ENCODE data around the gene MT1G. TPM values are rescaled to one million over a fixed set of nuclear protein-coding genes. Genes with fewer than 3 reads are reported as not detected.

Gene MT1G
- total RNA-seq, 1 experiment from 2014 or later, result 23.4 TPM

DNA sequence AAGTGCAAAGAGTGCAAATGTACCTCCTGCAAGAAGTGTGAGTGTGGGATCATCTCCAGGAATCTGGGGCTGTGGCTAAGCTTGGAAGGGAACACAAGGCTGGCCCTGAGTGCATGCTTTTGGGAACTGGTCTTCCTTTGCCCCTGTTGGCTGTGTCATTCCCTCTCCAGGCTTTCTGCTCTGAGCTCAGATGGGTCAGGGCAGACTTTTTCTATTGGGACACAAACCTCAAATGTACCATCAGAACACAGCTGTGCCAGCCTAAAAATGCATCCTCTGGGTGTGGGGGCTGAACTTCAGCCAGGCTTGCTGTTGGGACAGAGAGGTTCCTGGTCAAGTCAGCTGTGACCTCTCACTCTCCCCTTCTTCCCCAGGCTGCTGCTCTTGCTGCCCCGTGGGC lies 15.3 kb downstream of the MT1G start:
- no peak overlapping the region for H2BK5ac ChIP-seq (ENCODE audit: insufficient read length, low read length)
- peaks cover 3% of the 10 kb centered on the region; the same call in 1 of the 2 replicates for H3K27me3 ChIP-seq (ENCODE audit: insufficient read depth, low read length)
- H4K5ac ChIP-seq (ENCODE audit: insufficient read length, low read depth, low read length), result no peak overlapping the region

More for the DNA sequence above, 15.3 kb downstream of the MT1G start:
- Histone ChIP-seq H2BK12ac (ENCODE audit: insufficient read length, low read depth, low read length) (no peak overlapping the region), H3T11ph (ENCODE audit: low read length) (no peak overlapping the region), H3K9ac (ENCODE audit: extremely low read depth, insufficient read length, low read length) (no peak overlapping the region), H3K14ac (ENCODE audit: insufficient read depth, low read length) (no peak overlapping the region), H2AFZ (ENCODE audit: low read length) (no peak overlapping the region), H3K4me2 (ENCODE audit: insufficient read depth, insufficient read length, low read length) (no peak overlapping the region), H4K8ac (replicated peaks; ENCODE audit: insufficient read length, low read depth, low read length) (no peak overlapping the region), H2BK120ac (ENCODE audit: low read depth, low read length, poor library complexity, severe bottlenecking) (no peak overlapping the region), H4K20me1 (ENCODE audit: control insufficient read depth, insufficient read depth, insufficient read length) (no peaks in the 10 kb centered on the region), H3K4me1 (ENCODE audit: insufficient read depth, low read length) (no peaks in the 10 kb centered on the region), H2BK20ac (ENCODE audit: low read depth, low read length, poor library complexity, severe bottlenecking) (no peak overlapping the region), H4K91ac (ENCODE audit: insufficient read length, low read depth, low read length) (no peak overlapping the region), H3K23ac (ENCODE audit: insufficient read length, low read depth, low read length) (no peak overlapping the region), H3K56ac (ENCODE audit: insufficient read length, low read depth, low read length) (no peak overlapping the region), H3K18ac (ENCODE audit: insufficient read length, low read depth, low read length) (no peak overlapping the region), H2BK15ac (ENCODE audit: low read depth, low read length) (no peak overlapping the region), H3K9me3 (ENCODE audit: control insufficient read depth, low read depth, low read length) (no peaks in the 10 kb centered on the region), H3K4ac (ENCODE audit: low read depth, low read length) (no peak overlapping the region), H2AK5ac (ENCODE audit: insufficient read length, low read length) (no peak overlapping the region), H3K79me1 (ENCODE audit: insufficient read depth, low read depth, low read length, poor library complexity, severe bottlenecking) (no peaks in the 10 kb centered on the region), H3K27ac (ENCODE audit: insufficient read length, low read depth, low read length) (no peak overlapping the region), H3K23me2 (ENCODE audit: insufficient read length, low read depth, low read length, poor library complexity, severe bottlenecking) (no peaks in the 10 kb centered on the region), H3K79me2 (ENCODE audit: insufficient read depth, low read length) (no peaks in the 10 kb centered on the region)
- no peak overlapping the region for H3K27ac Mint-ChIP-seq
- peaks cover 75% of the 10 kb centered on the region for H3K27me3 Mint-ChIP-seq (ENCODE audit: low read depth)
- no peak for DNase-seq
- no peak overlapping the region for H3K4me3 Mint-ChIP-seq
- TF ChIP-seq, protein P1, sequence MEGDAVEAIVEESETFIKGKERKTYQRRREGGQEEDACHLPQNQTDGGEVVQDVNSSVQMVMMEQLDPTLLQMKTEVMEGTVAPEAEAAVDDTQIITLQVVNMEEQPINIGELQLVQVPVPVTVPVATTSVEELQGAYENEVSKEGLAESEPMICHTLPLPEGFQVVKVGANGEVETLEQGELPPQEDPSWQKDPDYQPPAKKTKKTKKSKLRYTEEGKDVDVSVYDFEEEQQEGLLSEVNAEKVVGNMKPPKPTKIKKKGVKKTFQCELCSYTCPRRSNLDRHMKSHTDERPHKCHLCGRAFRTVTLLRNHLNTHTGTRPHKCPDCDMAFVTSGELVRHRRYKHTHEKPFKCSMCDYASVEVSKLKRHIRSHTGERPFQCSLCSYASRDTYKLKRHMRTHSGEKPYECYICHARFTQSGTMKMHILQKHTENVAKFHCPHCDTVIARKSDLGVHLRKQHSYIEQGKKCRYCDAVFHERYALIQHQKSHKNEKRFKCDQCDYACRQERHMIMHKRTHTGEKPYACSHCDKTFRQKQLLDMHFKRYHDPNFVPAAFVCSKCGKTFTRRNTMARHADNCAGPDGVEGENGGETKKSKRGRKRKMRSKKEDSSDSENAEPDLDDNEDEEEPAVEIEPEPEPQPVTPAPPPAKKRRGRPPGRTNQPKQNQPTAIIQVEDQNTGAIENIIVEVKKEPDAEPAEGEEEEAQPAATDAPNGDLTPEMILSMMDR (conservative IDR thresholded peaks at IDR 0.05), result no peak
- H3K9me3 Mint-ChIP-seq, result no peaks in the 10 kb centered on the region
- WGBS (ENCODE audit: extremely low coverage, insufficient read length, low lambda C conversion rate), result no CpG with 5 or more reads among the region's 1 CpG
- H3K4me1 Mint-ChIP-seq, result peaks cover 6 to 12% of the 10 kb centered on the region in 2 experiments
- no peaks in the 10 kb centered on the region for H3K36me3 Mint-ChIP-seq (ENCODE audit: insufficient read depth in 1 of 3, low read depth in 3 of 3)

Measured in H9 (cell line).